CMK (cell line): ENCODE measurements around the gene MDK.

ENCODE experiments used
- DNase-seq: peaks from one replicate; pipeline ENCODE4 v3.0.0-alpha.2; 2010; ENCODE audit warnings: low read depth

The MDK gene

GRCh38 chr11:46382646-46383403 lies 1.4 kb downstream of the MDK start:
- no peak for DNase-seq

- no peak for DNase-seq
These were observed 1.9 kb downstream of the MDK start for GRCh38 chr11:46383404-46383758.

- no peak for DNase-seq
These were observed 2.7 kb downstream of the MDK start for GRCh38 chr11:46383974-46384701.

- DNase-seq: no peak
These were observed 3.9 kb downstream of the MDK start for GRCh38 chr11:46385169-46386004.

- DNase-seq: no peak
These were observed 4.6 kb downstream of the MDK start for GRCh38 chr11:46386005-46386578.

- DNase-seq: no peak
These were observed 5.2 kb downstream of the MDK start for GRCh38 chr11:46386674-46387073.

- no peak for DNase-seq
These were observed 6.0 kb downstream of the MDK start for GRCh38 chr11:46387456-46387855.

- no peak for DNase-seq
These were observed 6.6 kb downstream of the MDK start for GRCh38 chr11:46387919-46388618.

GRCh38 chr11:46388619-46389449 lies 7.4 kb downstream of the MDK start:
- DNase-seq: no peak

GRCh38 chr11:46389450-46390330 lies 8.2 kb downstream of the MDK start:
- DNase-seq: no peak

- no peak for DNase-seq
These were observed 9.1 kb downstream of the MDK start for GRCh38 chr11:46390331-46391171.

GRCh38 chr11:46391186-46391577 lies 9.7 kb downstream of the MDK start:
- DNase-seq: no peak

- no peak for DNase-seq
These were observed 10.3 kb downstream of the MDK start, which contains the start of gene CHRM4 for GRCh38 chr11:46391578-46392420. CHRM4 (minus strand) TSS chr11:46391776; CDS start chr11:46386557, 5,219 bp downstream.

- no peak for DNase-seq
These were observed 11.2 kb downstream of the MDK start for GRCh38 chr11:46392421-46393230.

- DNase-seq: no peak
These were observed 11.8 kb downstream of the MDK start for GRCh38 chr11:46393231-46393616.

- no peak for DNase-seq
These were observed 12.3 kb downstream of the MDK start for GRCh38 chr11:46393759-46394158.

- no peak for DNase-seq
These were observed 16.1 kb downstream of the MDK start for GRCh38 chr11:46397526-46397925.
